LNCaP clone FGC (cell line): ENCODE measurements around the gene PHF21A.
"Not testable (repeated sequence)": the region's sequence is repeated elsewhere in the genome, so short reads cannot be mapped to it uniquely, and the experiment has no call there.

Experiments used
- DNase-seq: peaks from one replicate; pipeline ENCODE4 v3.0.0-alpha.2; 2011; ENCODE audit warnings: low read depth
- H3K4me3 ChIP-seq: 2 replicates; pipeline ENCODE4 v1.5.1; 2011; ENCODE audit warnings: mild to moderate bottlenecking, low read depth, low read length, control low read depth
- TF ChIP-seq, protein P1 (sequence below): IDR thresholded peaks from 2 replicates; pipeline ENCODE4 v1.5.1; 2012; ENCODE audit warnings: mild to moderate bottlenecking; ENCODE audit not compliant: control insufficient read depth, insufficient read depth; ENCODE audit errors: extremely low read depth

PHF21A gene

GRCh38 chr11:46020084-46020599 lies 101.1 kb downstream of the PHF21A start:
- no peak overlapping the region for H3K4me3 ChIP-seq
- TF ChIP-seq, protein P1, sequence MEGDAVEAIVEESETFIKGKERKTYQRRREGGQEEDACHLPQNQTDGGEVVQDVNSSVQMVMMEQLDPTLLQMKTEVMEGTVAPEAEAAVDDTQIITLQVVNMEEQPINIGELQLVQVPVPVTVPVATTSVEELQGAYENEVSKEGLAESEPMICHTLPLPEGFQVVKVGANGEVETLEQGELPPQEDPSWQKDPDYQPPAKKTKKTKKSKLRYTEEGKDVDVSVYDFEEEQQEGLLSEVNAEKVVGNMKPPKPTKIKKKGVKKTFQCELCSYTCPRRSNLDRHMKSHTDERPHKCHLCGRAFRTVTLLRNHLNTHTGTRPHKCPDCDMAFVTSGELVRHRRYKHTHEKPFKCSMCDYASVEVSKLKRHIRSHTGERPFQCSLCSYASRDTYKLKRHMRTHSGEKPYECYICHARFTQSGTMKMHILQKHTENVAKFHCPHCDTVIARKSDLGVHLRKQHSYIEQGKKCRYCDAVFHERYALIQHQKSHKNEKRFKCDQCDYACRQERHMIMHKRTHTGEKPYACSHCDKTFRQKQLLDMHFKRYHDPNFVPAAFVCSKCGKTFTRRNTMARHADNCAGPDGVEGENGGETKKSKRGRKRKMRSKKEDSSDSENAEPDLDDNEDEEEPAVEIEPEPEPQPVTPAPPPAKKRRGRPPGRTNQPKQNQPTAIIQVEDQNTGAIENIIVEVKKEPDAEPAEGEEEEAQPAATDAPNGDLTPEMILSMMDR, result no peak
- DNase-seq, result no peak

DNA sequence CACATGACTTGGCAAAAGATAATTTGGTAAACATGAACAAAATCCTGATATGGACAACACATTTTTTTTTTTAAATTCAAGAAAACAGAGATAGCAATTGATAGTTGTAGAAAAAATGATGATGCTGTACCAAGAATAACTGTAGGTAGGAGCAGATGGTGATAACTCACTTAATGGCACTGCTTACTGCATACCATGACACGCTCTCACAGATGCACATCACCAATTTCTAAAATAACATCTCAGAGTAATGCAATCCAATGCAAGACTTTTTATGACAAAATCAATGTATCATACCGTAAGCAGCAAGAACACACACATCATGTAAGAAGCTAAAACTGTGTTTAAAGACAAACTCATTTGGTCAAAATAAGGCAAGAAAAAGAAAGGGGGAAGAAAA lies 102.6 kb downstream of the PHF21A start:
- no peak overlapping the region for H3K4me3 ChIP-seq
- TF ChIP-seq, protein P1, result no peak
- no peak for DNase-seq

GRCh38 chr11:46017341-46017740 lies 103.9 kb downstream of the PHF21A start:
- no peak for DNase-seq
- TF ChIP-seq, protein P1, result no peak
- no peak overlapping the region for H3K4me3 ChIP-seq

DNA sequence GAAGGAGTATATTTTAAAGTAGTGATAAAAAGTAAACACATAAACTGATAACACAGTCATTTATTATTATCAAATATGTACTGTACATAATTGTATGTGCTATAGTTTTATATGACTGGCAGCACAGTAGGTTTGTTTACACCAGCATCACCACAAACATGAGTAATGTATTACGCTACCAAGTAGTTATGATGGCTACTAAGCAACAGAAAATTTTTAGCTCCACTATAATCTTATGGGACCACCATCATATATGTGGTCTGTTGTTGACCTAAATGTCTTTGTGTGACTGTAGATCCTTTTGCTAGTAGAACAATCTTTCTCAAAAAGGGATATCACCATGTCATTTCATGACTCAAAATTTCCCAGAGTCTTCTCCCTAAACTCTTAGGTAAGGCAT lies 105.3 kb downstream of the PHF21A start:
- TF ChIP-seq, protein P1, result no peak
- no peak overlapping the region for H3K4me3 ChIP-seq
- no peak for DNase-seq

DNA sequence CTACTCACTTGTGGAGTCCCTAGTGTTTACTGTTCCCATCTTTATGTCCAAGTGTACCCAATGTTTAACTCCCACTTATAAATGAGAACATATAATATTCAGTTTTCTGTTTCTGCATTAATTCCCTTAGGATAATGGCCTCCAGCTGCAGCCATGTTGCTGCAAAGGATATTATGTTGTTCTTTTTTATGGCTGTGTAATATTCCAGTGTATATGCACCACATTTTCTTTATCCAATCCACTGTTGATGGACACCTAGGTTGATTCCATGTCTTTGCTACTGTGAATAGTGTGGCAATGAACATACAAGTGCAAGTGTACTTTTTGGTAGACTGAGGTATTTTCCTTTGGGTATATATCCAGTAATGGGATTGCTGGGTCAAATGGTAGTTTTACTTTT lies 107.1 kb downstream of the PHF21A start:
- DNase-seq, H3K4me3 ChIP-seq: not testable (repeated sequence)

DNA sequence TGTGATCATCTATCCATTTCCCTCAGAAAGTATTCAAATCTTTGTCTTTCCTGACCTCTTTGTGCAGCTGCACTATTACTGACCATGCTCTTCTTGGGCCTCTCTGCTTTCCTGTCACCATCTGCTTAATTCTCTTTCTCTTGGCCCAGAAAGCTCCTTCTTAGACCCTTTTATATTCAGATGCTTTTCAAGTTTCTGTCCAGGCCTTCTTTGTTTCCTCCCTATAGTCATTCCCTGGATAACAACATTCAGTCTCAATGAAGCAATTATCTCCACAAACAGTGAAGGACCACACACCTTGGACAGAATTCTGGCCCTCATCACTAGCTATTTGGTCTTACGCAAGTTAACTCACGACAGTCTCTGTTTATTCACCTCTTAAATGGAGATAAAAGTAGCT lies 109.1 kb downstream of the PHF21A start:
- no peak overlapping the region for H3K4me3 ChIP-seq
- TF ChIP-seq, protein P1, result no peak
- no peak for DNase-seq

- H3K4me3 ChIP-seq, result no peak overlapping the region
- DNase-seq, result no peak
- TF ChIP-seq, protein P1, result no peak
Observed at GRCh38 chr11:46010100-46010499, 111.2 kb downstream of the PHF21A start.
